NK-92 treated with Interleukin-12 subunit alpha and Interleukin-12 subunit beta, amount 100 ng/mL, for 24 hours (cell line): ENCODE results near the gene SCN1B.
A peak's percentile ranks its signal among the peaks of the same experiment; 100 is the strongest.
"Not testable (repeated sequence)": the region's sequence is repeated elsewhere in the genome, so short reads cannot be mapped to it uniquely, and the experiment has no call there.

Experiments
- DNase-seq: peaks from one replicate; lab custom pipeline; 2025; lab: John Stamatoyannopoulos, UW

SCN1B gene

GRCh38 chr19:35037716-35038622 is 7.7 kb downstream of the SCN1B start:
- DNase-seq: no peak

- no peak for DNase-seq
These were observed 8.6 kb downstream of the SCN1B start for GRCh38 chr19:35038623-35039512.

- no peak for DNase-seq
These were observed 9.9 kb downstream of the SCN1B start for GRCh38 chr19:35039881-35040825.

- DNase-seq: no peak
These were observed 10.7 kb downstream of the SCN1B start for GRCh38 chr19:35040826-35041547.

GRCh38 chr19:35041548-35042055 is 11.3 kb downstream of the SCN1B start, which contains the start of gene HPN:
TSS of gene HPN (plus strand) at chr19:35041721. CDS start at chr19:35042507, 786 bp downstream.
- DNase-seq: no peak

GRCh38 chr19:35042056-35042730 is 11.9 kb downstream of the SCN1B start:
- no peak for DNase-seq

- no peak for DNase-seq
These were observed 12.8 kb downstream of the SCN1B start for GRCh38 chr19:35042954-35043604.

GRCh38 chr19:35043906-35044305 is 13.6 kb downstream of the SCN1B start:
- no peak for DNase-seq

- peak; percentile 12 for DNase-seq
These were observed 14.2 kb downstream of the SCN1B start for GRCh38 chr19:35044317-35045117.

GRCh38 chr19:35045667-35046300 is 15.5 kb downstream of the SCN1B start:
- DNase-seq: no peak

- no peak for DNase-seq
These were observed 16.2 kb downstream of the SCN1B start for GRCh38 chr19:35046461-35046860.

GRCh38 chr19:35048911-35049411 is 18.7 kb downstream of the SCN1B start:
- no peak for DNase-seq

GRCh38 chr19:35049456-35049855 is 19.2 kb downstream of the SCN1B start:
- no peak for DNase-seq

- DNase-seq: not testable (repeated sequence)
These were observed 20.4 kb downstream of the SCN1B start for GRCh38 chr19:35050662-35051061.

GRCh38 chr19:35051268-35051667 is 21.0 kb downstream of the SCN1B start:
- not testable (repeated sequence) for DNase-seq

- no peak for DNase-seq
These were observed 21.5 kb downstream of the SCN1B start for GRCh38 chr19:35051796-35052195.

GRCh38 chr19:35052599-35053190 is 22.4 kb downstream of the SCN1B start:
- DNase-seq: no peak
